Measurements from ENCODE around the gene SMC1B. TPM values are rescaled to one million over a fixed set of nuclear protein-coding genes. Genes with fewer than 3 reads are reported as not detected.

Gene SMC1B
- total and polyA plus RNA-seq, 5 experiments from 2014 or later, result 0.16 TPM; not detected in 4

- DNase-seq (no peak), ATAC-seq (no peak)
- H3K9me3 Mint-ChIP-seq, result no peaks in the 10 kb centered on the region
- H3K27ac Mint-ChIP-seq, result peak overlapping the region; percentile 97 to 100 (median 99)
- H3K4me3 Mint-ChIP-seq, result peak overlapping the region in 9 of 10 donors; percentile 77 to 92 (median 83)
- peaks cover 0 to 38% (median 22%) of the 10 kb centered on the region in 3 donors for H3K36me3 Mint-ChIP-seq
- H3K4me1 Mint-ChIP-seq, result peaks cover 30 to 87% (median 75%) of the 10 kb centered on the region in 4 donors
- POLR2A ChIA-PET, result interaction anchor here (1.4 to 3.4 kb wide), 3 partner anchors 9 to 21 kb away, joined by 4 to 20 read pairs (median 7); partner anchors contain the start of gene FAM118A
- H3K27me3 Mint-ChIP-seq, result no peaks in the 10 kb centered on the region
Measured at GRCh38 chr22:45320357-45320976, 92.9 kb downstream of the SMC1B start.

DNA sequence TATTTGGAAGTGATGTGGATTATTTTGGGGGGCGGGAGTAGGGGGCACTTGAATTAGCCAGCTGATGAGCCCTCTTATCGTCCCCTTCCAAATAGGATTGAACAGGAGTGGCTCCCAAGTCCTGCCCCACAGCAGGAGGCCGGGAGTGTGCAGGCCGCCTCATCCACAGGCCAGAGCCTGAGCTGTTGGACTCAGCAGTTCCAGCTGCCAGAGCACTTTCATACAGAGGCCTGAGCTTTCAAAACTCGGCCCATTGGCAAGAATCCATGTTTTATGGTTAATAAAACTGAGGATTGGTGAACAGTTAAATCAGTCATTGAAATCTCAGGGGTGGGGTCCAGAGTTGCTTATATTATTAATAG is 94.1 kb downstream of the SMC1B start:
- no peak for ATAC-seq
- peak overlapping the region; percentile 97 to 100 (median 99) for H3K27ac Mint-ChIP-seq
- peaks cover 27 to 91% (median 77%) of the 10 kb centered on the region in 4 donors for H3K4me1 Mint-ChIP-seq
- H3K27me3 Mint-ChIP-seq, result no peaks in the 10 kb centered on the region
- POLR2A ChIA-PET, result interaction anchor here (1.4 to 3.4 kb wide), 3 partner anchors 8 to 22 kb away, joined by 4 to 20 read pairs (median 14); partner anchors contain the start of gene FAM118A
- no peaks in the 10 kb centered on the region for H3K9me3 Mint-ChIP-seq
- peak overlapping the region; percentile 77 to 92 (median 83) for H3K4me3 Mint-ChIP-seq
- DNase-seq, result peak in 1 of 10 donors; percentile 37
- H3K36me3 Mint-ChIP-seq, result peaks cover 0 to 27% (median 15%) of the 10 kb centered on the region in 3 donors

DNA sequence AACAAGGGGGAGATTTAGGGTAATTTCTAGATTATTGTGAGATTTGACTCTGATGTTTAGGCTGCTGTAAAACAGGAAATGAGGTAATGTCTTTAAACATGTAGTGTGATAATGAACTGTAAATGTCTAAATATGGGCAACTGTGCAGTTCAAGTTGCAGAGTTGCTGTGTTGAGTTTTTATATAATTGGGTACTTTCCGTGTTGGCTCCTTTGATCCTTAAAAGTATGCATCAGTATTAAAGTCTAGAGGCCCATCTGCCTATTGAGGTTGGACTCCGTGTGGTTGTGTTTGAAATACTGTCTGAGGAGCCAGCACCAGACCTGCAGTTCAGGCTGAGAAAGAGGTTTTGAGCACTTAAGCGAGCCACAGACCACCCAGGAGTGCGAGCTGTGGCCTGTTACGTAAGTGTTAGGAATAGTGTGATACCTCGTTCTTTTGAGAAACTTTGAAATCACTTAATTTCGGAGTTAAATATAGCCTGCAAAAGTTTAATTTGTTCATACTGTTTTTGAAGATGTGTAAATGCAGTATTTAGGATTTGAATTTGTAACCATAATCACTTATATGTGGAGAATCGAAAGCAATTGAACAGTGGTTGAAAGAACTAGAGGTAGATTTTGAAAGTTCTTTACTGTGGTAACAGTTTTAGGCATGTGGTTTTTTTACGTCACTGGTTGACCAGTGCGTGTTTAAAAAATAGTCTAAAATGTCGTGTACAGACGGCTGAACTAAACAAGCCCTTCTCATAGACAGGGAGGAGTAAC is 94.7 kb downstream of the SMC1B start:
- no peaks in the 10 kb centered on the region for H3K9me3 Mint-ChIP-seq
- POLR2A ChIA-PET, result interaction anchor here (1.0 to 3.4 kb wide), 5 partner anchors 7 to 52 kb away, joined by 4 to 20 read pairs (median 5); partner anchors contain the start of gene FAM118A
- peak; percentile 22 to 89 (median 74) for DNase-seq

GRCh38 chr22:45318168-45318557 is 95.2 kb downstream of the SMC1B start:
- Mint-ChIP-seq H3K27ac (peak overlapping the region; percentile 97 to 100 (median 99)), H3K4me3 (peak overlapping the region; percentile 77 to 92 (median 83)), H3K36me3 (peaks cover 0 to 16% (median 4%) of the 10 kb centered on the region in 3 donors), H3K27me3 (no peaks in the 10 kb centered on the region), H3K4me1 (peaks cover 23 to 90% (median 72%) of the 10 kb centered on the region in 4 donors), H3K9me3 (no peaks in the 10 kb centered on the region)
- DNase-seq (peak; percentile 74 to 98 (median 95)), ATAC-seq (peak; percentile 67 to 75)
- POLR2A ChIA-PET, result interaction anchor here (0.6 to 3.4 kb wide), 5 partner anchors 9 to 95 kb away, joined by 3 to 20 read pairs (median 5); partner anchors contain the start of genes FAM118A, RIBC2 and SMC1B

More for the DNA sequence above, 94.7 kb downstream of the SMC1B start:
- H3K4me3 Mint-ChIP-seq, result peak overlapping the region; percentile 77 to 92 (median 83)
- peaks cover 0 to 22% (median 10%) of the 10 kb centered on the region in 3 donors for H3K36me3 Mint-ChIP-seq
- ATAC-seq, result peak; percentile 67 to 69
- no peaks in the 10 kb centered on the region for H3K27me3 Mint-ChIP-seq
- H3K27ac Mint-ChIP-seq, result peak overlapping the region; percentile 97 to 100 (median 99)
- H3K4me1 Mint-ChIP-seq, result peaks cover 25 to 91% (median 76%) of the 10 kb centered on the region in 4 donors

- peaks cover 0 to 11% (median 2%) of the 10 kb centered on the region in 3 donors for H3K36me3 Mint-ChIP-seq
- ATAC-seq (peak; percentile 38 to 50), DNase-seq (peak in 6 of 10 donors; percentile 26 to 84 (median 62))
- peak overlapping the region; percentile 97 to 100 (median 99) for H3K27ac Mint-ChIP-seq
- peak overlapping the region; percentile 77 to 92 (median 83) for H3K4me3 Mint-ChIP-seq
- no peaks in the 10 kb centered on the region for H3K9me3 Mint-ChIP-seq
- no peaks in the 10 kb centered on the region for H3K27me3 Mint-ChIP-seq
- peaks cover 27 to 93% (median 75%) of the 10 kb centered on the region in 4 donors for H3K4me1 Mint-ChIP-seq
- POLR2A ChIA-PET, result interaction anchor here (0.6 to 3.4 kb wide), 6 partner anchors 8 to 96 kb away, joined by 3 to 20 read pairs (median 5); partner anchors contain the start of genes FAM118A, RIBC2 and SMC1B
Measured at GRCh38 chr22:45317551-45318167, 95.7 kb downstream of the SMC1B start.

- no peaks in the 10 kb centered on the region for H3K9me3 Mint-ChIP-seq
- H3K4me3 Mint-ChIP-seq, result peak overlapping the region in 3 of 10 donors; percentile 39 to 88 (median 83)
- H3K27me3 Mint-ChIP-seq, result no peaks in the 10 kb centered on the region
- POLR2A ChIA-PET, result interaction anchor here (0.6 to 3.4 kb wide), 4 partner anchors 8 to 25 kb away, joined by 4 to 20 read pairs (median 10); partner anchors contain the start of gene FAM118A
- ATAC-seq (no peak), DNase-seq (no peak)
- peaks cover 27 to 94% (median 76%) of the 10 kb centered on the region in 4 donors for H3K4me1 Mint-ChIP-seq
- peak overlapping the region; percentile 74 to 100 (median 99) for H3K27ac Mint-ChIP-seq
- H3K36me3 Mint-ChIP-seq, result peaks cover 0 to 6% (median 2%) of the 10 kb centered on the region in 3 donors
Measured at GRCh38 chr22:45316796-45317526, 96.4 kb downstream of the SMC1B start.

- ATAC-seq (no peak), DNase-seq (no peak)
- Mint-ChIP-seq H3K9me3 (no peaks in the 10 kb centered on the region), H3K4me3 (peak overlapping the region in 1 of 10 donors; percentile 2), H3K27me3 (no peaks in the 10 kb centered on the region), H3K4me1 (peaks cover 38 to 88% (median 76%) of the 10 kb centered on the region in 4 donors), H3K27ac (peak overlapping the region; percentile 71 to 100 (median 94)), H3K36me3 (peaks cover 0 to 5% (median 0%) of the 10 kb centered on the region in 3 donors)
- POLR2A ChIA-PET, result interaction anchor here (0.6 kb wide), 1 partner anchor 20 kb away, joined by 4 read pairs; no protein-coding TSS in a partner anchor
Measured at GRCh38 chr22:45314786-45315185, 98.6 kb downstream of the SMC1B start.

- no peak for DNase-seq
- Mint-ChIP-seq H3K4me3 (peak overlapping the region in 2 of 10 donors; percentile 20 to 42), H3K4me1 (peaks cover 35 to 85% (median 73%) of the 10 kb centered on the region in 4 donors), H3K27ac (peak overlapping the region in 9 of 10 donors; percentile 71 to 100 (median 91)), H3K27me3 (no peaks in the 10 kb centered on the region), H3K36me3 (peaks cover 0 to 5% (median 0%) of the 10 kb centered on the region in 3 donors), H3K9me3 (no peaks in the 10 kb centered on the region)
- no peak for ATAC-seq
- POLR2A ChIA-PET, result interaction anchor here (0.6 to 1.1 kb wide), 2 partner anchors 9 to 20 kb away, joined by 4 to 5 read pairs; no protein-coding TSS in a partner anchor
Measured at GRCh38 chr22:45314054-45314721, 99.2 kb downstream of the SMC1B start.

DNA sequence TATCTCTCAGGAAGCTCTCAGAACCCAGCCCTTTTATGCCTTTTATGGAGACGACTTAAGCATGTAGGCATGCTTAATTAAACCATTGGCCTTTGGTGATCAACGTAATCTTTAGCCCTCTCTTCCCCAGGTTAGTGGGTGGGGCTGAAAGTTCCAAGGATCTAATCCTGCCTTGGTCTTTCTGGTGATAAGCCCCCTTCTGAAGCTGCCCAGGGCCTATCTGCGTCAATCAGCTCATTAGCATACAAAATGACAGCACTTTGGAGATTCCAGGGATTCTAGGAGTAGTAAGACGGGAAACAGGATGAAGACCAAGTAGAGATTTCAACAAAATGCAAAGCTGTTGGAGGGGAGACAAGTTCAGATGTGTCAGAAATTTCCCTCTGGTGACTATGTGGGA is 100.5 kb downstream of the SMC1B start:
- Mint-ChIP-seq H3K9me3 (no peaks in the 10 kb centered on the region), H3K27me3 (no peaks in the 10 kb centered on the region), H3K27ac (peak overlapping the region; percentile 21 to 97 (median 73)), H3K4me1 (peaks cover 34 to 80% (median 71%) of the 10 kb centered on the region in 4 donors), H3K4me3 (peak overlapping the region in 3 of 10 donors; percentile 7 to 52 (median 30)), H3K36me3 (peaks cover 0 to 5% (median 0%) of the 10 kb centered on the region in 3 donors)
- ATAC-seq (no peak), DNase-seq (no peak)
- POLR2A ChIA-PET, result interaction anchor here (0.9 to 6.8 kb wide), 3 partner anchors 11 to 35 kb away, joined by 3 to 48 read pairs (median 5); no protein-coding TSS in a partner anchor

DNA sequence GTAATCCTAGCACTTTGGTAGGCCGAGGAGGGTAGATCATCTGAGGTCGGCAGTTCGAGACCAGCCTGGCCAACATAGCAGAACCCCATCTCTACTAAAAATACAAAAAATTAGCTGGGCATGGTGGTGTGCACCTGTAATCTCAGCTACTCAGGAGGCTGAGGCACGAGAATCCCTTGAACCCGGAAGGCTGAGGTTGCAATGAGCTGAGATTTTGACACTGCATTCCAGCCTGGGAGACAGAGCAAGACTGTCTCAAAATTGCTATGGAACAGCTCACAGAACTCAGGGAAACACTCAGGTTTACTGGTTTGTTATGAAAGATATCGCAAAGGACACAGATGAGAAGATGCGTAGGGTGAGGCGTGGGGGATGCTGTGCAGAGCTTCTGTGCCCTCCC is 101.0 kb downstream of the SMC1B start:
- ATAC-seq, result no peak
- Mint-ChIP-seq H3K36me3 (peaks cover 0 to 5% (median 0%) of the 10 kb centered on the region in 3 donors), H3K27ac (peak overlapping the region; percentile 48 to 98 (median 92)), H3K9me3 (no peaks in the 10 kb centered on the region), H3K27me3 (no peaks in the 10 kb centered on the region), H3K4me3 (peak overlapping the region in 4 of 10 donors; percentile 7 to 94 (median 41)), H3K4me1 (peaks cover 32 to 75% (median 66%) of the 10 kb centered on the region in 4 donors)
- POLR2A ChIA-PET, result interaction anchor here (6.8 kb wide), 1 partner anchor 16 kb away, joined by 48 read pairs; no protein-coding TSS in a partner anchor
- DNase-seq, result no peak

Measured in naive thymus-derived CD8-positive, alpha-beta T cell (primary cell).